CD4-positive, alpha-beta T cell treated with Interleukin-10 for 1 hour (primary cell): ENCODE data around the gene TTC27.
"Not testable (repeated sequence)": the region's sequence is repeated elsewhere in the genome, so short reads cannot be mapped to it uniquely, and the experiment has no call there.

Source experiments
- DNase-seq: peaks from one replicate; pipeline ENCODE4 v3.0.0-alpha.2; 2020

Gene TTC27

DNA sequence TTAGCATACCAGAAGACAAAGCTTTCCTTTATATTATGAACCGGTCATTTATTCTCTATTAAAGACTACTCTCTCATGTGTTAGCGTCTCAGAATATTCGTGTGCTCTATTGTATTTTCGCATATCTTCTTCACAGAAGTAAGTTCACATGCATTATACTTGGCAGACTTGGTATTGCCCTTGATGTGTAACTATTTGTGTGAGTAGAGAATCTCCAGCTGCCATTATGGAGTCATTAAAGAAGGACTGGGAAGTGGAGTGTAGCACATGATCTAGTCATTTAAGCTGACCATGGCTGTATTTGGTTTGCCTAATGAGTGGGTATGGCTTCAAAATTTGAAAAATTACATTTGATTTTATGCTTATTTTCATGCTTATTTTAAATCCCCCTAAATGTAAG lies 92.9 kb downstream of the TTC27 start:
- no peak for DNase-seq

DNA sequence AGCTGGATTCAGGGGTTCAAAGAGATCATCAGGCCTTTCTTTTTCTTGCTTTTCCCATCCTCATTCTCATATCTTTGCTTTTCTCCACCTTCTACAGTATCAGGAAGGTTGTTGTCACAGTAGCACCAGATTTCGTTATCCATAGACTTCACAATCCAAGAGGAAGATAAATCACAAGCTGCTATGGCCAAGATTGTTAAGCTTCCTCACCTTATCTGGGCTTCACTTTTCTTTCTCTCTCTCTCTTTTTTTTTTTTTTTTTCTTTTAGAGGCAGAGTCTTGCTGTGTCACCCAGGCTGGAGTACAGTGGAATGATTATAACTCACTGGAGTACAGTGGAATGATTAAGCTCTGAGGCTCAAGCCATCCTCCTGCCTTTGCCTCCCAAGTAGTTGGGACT lies 93.5 kb downstream of the TTC27 start:
- no peak for DNase-seq

DNA sequence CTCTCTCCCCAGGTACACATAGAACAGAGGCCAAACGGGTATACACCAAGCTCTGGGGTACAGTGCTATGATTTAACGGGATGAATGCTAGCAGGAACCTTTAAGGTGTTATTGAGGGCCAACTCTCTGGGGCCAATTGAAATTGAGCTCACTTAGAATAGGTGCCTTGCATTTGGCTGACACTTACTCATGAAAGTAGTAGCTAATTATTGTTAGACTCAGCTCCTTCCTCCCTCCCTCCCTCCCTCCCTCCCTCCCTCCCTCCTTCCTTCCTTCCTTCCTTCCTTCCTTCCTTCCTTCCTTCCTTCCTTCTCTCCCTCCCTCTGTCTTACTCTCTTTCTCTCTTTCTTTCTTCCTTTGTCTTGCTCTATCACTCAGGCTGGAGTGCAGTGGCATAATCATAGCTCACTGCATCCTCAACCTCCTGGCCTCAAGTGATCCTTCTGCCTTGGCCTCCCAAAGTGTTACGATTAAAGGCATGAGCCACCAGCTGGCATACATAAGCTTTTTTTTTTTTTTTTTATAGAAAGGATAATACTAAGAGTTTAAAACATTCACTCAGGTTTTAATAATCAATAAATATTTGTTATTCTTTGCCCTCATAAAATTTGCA lies 95.7 kb downstream of the TTC27 start:
- no peak for DNase-seq

DNA sequence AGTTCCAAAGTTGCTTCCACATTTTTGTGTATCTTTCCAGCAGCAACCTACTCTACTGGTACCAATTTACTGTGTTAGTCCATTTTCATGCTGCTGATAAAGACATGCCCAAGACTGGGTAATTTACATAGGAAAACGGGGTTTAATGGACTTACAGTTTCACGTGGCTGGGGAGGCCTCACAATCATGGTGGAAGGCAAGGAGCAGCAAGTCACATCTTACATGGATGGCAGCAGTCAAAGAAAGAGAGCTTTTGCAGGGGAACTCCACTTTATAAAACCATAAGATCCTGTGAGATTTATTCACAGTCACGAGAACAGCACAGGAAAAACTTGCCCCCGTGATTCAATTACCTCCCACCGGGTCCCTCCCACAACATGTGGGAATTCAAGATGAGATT lies 98.8 kb downstream of the TTC27 start:
- DNase-seq = not testable (repeated sequence)

DNA sequence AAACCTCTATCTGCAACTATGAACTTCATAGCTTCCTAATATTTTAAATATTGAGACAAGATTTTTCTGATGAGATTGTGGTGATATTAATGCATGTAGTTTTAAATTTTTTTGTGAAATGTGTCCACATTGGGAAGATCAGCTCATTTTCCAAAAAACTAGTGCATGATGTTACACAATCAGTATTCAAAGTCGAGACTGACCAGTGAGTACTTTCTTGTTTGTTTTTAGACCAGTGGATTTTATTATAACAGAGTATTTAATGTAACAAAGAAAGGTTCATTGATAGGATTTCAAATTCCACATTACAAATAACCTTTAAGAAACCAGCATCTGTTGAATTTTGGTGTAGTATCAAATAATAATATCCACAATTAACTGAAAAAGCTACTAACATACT lies 99.3 kb downstream of the TTC27 start:
- DNase-seq = no peak

DNA sequence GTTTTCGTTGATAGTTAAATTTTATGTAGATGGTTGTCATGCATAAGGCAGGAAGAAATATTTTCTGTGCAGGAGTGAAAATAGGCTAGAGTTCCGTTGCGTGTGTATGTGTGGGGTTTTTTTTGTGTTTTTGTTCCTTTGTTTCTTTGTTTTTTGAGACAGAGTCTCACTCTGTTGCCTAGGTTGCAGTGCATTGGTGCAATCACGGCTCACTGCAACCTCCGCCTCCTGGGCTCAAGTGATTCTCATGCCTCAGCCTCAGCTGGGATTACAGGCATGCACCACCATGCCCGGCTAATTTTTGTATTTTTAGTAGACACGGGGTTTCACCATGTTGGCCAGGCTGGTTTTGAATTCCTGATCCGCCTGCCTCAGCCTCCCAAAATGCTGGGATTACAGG lies 103.1 kb downstream of the TTC27 start:
- not testable (repeated sequence) for DNase-seq

DNA sequence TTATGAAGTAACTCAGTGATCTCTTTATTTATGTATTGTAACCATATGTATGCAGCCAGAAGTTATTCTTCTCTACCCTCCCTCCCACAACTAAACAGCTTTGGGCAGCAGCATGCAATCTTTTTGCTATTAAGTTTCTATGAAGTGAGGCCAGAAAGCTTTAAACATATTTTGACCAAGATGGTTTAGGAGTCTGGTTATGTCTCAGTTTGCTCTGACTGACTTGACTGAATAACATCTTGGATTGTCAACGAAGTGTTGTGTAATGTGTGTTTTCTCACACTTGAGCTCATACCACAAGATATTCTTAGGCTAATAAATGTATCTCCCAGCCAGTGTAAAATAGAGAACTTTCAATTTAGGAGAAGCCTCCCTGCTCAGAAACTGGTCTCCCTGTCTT lies 104.3 kb downstream of the TTC27 start:
- no peak for DNase-seq

DNA sequence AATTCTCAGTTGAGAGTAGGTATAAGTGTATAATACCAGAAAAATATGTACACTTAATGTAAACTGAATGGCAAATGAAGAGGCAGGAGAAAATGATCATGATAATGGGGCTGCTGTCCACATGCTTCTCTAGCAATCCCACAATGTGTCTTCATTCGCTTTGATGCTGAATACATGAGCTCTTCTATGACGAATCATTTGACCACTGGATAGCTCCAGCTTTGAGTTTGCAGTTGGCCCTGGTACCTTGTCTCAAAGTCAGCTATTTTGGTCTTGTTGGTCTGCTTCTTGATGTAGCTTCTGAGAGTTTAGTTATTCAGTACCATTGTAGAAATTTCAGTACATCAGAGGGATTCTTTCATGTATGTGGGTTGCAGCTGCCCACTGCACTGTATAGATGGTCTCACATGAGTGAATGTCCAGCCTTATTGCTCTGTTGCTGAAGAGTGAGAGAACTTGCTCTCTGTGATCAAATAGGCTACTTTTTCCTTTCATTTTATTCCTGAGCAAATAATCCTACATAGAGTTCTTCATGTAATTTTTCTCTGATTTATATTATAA lies 105.1 kb downstream of the TTC27 start:
- no peak for DNase-seq

DNA sequence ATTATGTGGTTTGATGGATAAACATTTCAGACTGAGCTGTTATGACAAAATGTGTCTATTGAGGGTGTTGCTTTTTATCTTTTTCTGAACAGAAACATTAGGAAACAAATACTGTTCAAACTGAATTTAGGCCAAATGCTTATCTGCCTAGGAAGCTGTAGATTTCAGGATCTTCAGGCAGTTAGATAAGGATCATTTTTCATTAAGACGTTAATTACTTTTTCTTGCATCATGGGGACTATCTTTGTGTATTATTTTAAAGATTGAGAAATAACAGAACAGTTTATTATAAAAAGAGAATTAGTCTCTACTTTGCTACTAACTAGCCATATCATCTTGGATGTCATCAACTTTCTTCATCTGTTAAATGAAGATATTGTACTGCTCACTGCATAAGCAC lies 107.5 kb downstream of the TTC27 start:
- DNase-seq = no peak

DNA sequence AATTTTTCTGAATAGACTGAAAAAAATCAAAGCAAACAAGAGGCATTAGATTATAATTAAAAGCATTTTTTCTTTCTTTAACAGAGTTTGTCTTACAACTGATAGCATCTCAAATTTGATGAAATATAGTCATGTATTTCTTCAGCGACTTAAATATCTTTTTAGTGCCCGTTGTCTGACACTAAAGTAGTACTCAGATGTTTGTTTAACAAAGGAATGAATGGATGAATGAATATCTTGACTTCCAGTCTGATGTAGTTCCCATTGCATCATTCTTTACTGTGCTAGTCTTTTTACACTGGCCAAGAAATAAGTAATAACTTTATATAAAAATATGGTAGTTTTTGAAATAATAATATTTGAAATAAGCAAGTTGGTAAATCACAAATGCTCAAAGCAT lies 111.1 kb downstream of the TTC27 start:
- DNase-seq = no peak

DNA sequence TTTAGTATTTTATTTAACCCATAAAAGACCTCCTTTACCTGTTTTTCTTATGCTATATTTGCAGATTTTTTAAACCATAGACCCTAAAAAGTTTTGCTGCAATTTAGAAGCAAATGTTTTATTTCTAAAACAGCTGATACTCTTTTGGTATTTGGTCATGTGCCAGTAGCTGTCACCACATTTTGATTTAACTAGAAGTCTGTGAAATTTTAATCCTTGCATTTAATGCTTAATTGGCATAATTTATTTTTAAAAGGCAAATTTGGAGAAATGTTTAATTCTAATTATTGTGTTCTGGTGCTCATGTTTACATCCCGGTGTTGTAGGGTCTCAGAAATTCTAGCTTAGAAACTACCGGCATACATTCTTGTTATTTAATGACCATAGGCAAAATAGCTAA lies 111.8 kb downstream of the TTC27 start:
- no peak for DNase-seq

DNA sequence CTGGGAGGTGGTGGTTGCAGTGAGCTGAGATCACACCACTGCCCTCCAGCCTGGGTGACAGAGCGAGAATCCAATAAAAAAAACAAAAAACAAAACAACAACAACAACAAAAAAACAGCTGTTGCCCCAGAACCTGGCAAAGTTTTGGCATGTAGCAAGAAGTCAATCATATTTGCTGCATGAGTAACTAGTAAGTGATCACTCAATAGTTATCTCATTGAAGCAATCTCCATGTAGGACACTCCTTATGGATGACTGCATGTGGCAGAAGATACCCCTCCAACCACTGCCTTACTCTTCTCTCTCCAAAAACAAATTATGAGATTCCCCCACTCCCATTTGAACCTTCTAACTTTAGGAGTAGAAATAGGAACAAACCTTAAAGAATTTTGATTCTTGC lies 113.7 kb downstream of the TTC27 start:
- DNase-seq = no peak

DNA sequence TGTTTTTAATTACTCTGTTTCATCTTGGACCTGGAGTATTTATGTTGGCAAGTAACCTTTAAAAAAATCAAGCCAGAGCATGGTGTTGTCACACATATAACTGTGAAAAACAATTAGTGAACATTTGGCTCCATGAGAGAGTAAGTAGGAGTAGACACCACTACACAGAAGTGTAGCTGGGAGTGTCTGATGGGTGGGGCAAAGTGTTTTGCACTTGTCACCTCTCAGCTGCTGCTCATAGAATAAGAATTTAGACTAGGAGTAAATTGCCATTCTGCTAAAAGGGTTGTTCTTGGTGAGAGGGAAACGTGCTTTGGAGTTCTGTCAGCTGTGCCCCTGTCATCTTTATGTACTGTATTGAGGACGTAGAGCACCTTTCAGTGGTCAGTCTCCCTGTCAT lies 114.5 kb downstream of the TTC27 start:
- DNase-seq = no peak

DNA sequence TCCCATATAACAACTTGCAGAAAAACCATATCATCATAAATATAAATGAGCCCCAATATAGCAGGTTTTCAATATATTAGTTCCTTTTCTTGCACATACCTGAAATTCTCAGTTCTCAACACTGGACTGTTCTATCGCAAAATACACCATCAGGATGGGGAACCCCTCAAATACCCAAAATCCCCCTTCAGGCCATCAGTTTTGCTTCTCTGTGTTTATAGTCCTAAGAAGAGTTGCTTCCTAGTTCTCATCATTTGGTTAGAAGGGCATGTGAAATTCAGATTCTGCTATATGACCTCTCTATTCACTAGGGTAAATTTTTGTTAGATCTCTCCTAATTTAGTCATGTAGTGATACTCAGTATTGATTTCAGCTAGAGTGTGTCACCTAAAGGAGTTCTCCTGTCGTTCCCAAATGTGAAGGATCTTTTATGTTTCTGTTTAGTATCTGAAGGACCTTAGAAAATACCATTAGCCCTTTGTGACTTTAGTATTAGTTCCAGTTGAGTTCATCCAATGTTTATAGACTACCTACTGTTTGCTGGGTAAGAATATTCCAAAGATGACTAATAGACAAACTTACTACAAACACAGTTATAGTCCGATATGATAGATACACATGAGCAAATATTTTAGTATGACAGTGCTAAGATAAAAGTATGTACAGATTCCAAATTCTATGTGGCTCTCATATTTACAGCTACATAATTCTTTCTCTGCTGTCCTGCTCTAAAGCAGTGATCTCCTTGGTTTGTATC lies 115.8 kb downstream of the TTC27 start:
- DNase-seq = no peak

DNA sequence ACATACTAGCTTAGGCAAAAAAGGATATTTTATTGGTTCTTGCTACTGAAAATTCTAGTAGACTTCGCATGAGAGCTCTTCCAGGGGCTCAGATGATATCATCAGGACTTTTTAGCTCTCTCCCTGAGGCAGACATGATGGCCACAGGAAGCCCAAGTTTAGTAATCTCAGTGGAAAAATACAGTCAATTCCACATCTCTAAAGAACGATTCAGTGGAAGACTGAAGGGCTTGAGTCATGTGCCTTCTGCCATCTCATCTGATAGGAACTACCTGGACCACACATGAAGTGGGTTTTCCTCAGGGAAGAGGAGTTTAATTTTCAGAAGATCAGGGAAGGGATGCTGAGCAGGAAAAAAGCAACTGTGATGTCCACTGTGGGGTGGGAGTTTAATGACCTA lies 117.3 kb downstream of the TTC27 start:
- DNase-seq = no peak

DNA sequence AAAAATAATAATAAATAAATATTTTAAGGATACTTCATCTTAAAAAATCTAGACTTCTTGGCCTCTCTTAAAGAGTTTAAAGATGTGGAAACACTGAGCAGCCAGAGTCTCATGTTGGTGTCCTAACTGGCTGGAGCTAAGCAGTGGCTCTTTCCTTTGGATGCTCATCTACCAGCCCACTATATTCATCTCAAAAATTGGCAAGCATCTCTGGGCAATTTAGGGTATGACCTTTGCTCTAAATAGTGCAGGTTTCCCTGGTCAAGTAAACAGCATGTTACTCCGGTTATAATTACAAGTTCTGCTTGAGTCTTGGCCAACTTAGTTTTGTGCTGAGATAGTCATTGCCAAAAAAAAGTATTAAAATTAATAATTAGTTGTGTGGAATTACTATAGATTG lies 117.8 kb downstream of the TTC27 start:
- DNase-seq = no peak

DNA sequence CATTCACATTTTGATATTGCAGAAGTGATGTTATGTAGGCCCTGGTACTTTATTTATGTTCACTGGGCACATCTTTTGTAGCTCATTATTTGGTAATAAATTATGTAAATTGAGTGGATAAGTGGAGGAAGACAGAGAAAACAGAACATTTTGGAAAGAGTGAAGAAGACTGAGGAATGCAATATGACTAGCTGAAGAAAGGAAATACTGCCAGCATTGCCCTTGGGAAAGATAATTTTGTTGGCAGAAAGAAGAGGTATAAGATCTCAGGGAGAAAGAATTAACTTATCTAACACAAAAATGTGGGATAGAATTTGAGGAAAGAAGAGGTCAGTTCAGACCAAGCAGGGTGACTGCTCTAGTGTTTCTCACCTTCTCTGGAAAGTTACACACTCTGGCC lies 118.8 kb downstream of the TTC27 start:
- DNase-seq = no peak

DNA sequence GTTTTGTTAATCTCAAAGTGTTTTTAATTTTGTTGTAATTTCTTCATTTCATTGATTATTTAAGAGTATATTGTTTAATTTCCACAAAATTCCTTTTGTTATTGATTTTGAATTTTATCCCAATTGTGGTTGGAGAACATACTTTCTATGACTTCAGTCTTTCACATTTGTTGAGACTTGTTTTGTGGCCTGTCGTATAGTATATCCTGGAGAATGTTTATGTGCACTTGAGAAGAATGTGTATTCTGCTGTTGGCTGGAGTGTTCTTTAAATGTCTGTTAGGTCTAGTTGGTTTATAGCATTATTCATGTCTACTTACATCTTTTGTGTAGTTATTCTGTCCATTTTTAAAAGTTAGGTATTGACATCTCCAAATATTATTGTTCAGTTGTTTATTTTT lies 120.3 kb downstream of the TTC27 start:
- no peak for DNase-seq

DNA sequence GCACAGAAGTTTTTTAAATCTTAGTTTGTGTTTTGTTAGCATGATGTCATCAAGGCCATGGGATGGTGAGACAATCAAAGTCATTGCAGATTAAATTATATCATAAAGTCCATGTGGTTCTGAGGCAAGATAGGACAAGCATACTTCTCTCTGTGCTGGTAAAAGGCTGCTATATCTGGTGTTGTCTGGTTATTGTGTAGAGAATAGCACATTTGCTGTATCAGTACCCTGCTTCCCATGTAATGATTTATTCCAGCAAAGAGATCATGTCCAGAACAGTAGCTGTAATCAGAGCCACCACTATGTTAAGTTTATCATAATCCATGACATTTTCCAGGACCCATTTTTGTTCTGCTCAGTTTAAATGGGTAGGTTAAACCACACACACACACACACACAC lies 123.0 kb downstream of the TTC27 start:
- no peak for DNase-seq

DNA sequence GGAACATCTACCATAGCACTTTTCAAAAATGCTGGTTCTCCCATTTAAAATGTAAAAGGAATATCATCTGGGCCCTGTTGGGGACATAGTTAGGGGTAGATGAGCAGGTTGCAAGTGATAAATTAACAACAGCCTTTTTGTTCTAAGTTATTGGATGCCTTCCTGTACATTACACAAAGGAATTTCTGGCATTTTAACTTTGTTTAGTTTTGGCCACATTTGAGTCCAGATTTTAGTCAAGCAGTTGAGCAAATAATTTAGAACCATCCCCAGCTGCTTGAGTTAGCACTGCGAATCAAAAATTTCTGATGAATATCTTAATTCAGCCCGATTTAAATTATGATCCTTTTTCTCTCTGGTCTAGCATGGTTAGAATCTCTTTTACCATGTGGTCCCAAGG lies 124.4 kb downstream of the TTC27 start:
- DNase-seq = no peak

DNA sequence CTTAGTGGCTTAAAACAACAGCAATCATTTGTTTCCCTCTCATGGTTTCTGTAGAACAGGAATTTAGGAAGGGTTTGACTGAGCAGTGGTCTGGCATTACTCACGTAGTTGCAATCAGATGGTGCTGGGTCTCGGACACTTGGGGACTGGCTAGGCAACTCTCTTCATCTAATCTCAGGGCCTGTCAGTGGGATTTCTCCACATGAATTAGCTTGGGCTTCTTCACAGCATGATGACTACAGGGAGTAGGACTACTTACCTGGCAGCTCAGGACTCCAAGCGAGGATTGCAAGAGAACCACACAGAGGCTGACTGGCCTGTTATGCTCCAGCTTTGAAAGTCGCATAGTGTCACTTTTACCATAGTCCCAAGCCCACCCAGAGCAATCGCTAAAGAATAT lies 125.1 kb downstream of the TTC27 start:
- no peak for DNase-seq

DNA sequence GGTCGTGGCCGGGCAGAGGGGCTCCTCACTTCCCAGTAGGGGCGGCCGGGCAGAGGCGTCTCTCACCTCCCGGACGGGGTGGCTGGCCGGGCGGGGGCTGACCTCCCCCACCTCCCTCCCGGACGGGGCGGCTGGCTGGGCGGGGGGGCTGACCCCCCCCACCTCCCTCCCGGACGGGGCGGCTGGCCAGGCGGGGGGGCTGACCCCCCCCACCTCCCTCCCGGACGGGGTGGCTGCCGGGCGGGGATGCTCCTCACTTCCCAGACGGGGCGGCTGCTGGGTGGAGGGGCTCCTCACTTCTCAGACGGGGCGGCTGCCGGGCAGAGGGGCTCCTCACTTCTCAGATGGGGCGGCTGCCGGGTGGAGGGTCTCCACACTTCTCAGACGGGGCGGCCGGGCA lies 126.8 kb downstream of the TTC27 start:
- not testable (repeated sequence) for DNase-seq

DNA sequence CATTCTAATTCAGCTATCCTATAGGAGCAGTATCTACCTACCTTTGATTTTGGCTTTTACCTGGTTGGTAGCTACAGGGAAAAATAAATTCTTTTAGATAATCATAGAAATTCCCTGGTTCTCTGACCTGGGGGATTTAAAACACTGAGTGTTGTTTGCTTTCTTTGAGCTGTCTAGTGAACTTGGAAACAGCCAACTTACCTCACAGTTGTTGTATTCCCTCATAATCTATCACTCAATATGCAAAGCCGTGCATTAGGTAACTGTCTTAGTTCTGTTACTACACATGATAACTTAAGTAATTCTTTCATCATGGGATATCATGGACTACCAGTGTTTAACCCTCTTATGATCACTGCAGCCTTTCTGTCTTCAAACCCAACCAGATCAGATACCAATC lies 127.8 kb downstream of the TTC27 start:
- no peak for DNase-seq

DNA sequence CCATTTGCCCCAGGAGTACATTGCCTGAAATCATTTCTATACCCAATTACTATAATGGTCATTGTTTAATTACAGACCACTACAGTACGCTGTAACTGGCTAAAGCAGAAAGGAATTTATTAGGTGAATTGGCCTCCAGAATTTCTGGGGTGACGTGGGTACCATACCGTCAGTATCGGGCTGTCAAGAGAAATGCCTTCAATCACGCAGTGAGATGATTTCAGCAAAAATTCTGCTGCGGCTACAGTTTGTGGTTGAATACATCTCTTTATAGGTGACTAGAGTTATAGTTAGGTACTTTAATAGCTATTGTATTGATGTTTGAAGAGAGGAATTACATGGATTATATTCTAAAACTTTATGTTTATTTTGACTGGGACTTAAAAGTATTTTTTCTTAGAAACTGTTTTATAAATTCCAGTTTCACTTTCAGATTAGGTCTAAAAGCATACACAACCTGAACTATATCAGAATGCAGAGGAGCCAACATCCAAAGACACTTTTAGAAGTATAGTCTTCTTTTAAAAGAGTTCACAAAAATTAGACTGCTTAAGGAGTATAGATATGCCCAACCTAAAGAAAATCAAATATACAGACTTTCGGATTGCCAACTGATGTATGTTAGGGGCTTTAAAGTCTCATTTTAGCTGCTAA lies 128.4 kb downstream of the TTC27 start:
- DNase-seq = peak; percentile 23
